ENCODE data around the gene IFRD1.

GRCh38 chr7:112462236-112462635, 12.0 kb downstream of the IFRD1 start:
- TF ChIP-seq CTCF (IDR thresholded peaks at IDR 0.05) (no peak), EP300 (IDR thresholded peaks at IDR 0.05) (no peak)

All from stomach (tissue), 4 donors.